ENCODE results near the gene PUM2. TPM values are rescaled to one million over a fixed set of nuclear protein-coding genes. Genes with fewer than 3 reads are reported as not detected.
"Not testable (repeated sequence)": the region's sequence is repeated elsewhere in the genome, so short reads cannot be mapped to it uniquely, and the experiment has no call there.

PUM2 gene
- 130 TPM for total RNA-seq

- intact Hi-C loops (cut with DNase I): no loop called here
- DNase-seq (ENCODE audit: low spot score) (peak; percentile 94), ATAC-seq (peak; percentile 97)
Observed at GRCh38 chr2:20350753-20351554, at the start of gene PUM2. TSS of gene PUM2 (minus strand) at chr2:20350844. CDS start at chr2:20327360, 23,484 bp downstream.

GRCh38 chr2:20400306-20400705 lies 49.7 kb upstream of the PUM2 start:
- ATAC-seq (no peak), DNase-seq (ENCODE audit: low spot score) (peak; percentile 23)
- intact Hi-C loops (cut with DNase I): no loop called here

- DNase-seq (ENCODE audit: low spot score) (no peak), ATAC-seq (no peak)
- intact Hi-C loops (cut with DNase I): no loop called here
Observed at GRCh38 chr2:20398956-20399567, 48.4 kb upstream of the PUM2 start.

- ATAC-seq: no peak
- intact Hi-C loops (cut with DNase I): no loop called here
- no peak for DNase-seq (ENCODE audit: low spot score)
Observed at GRCh38 chr2:20397811-20398447, 47.3 kb upstream of the PUM2 start.

- intact Hi-C loops (cut with DNase I): no loop called here
- no peak for ATAC-seq
Observed at GRCh38 chr2:20396356-20397000, 45.8 kb upstream of the PUM2 start.

GRCh38 chr2:20393986-20394385 lies 43.3 kb upstream of the PUM2 start:
- no peak for ATAC-seq
- peak; percentile 26 for DNase-seq (ENCODE audit: low spot score)
- intact Hi-C loops (cut with DNase I): no loop called here

More at GRCh38 chr2:20396356-20397000, 45.8 kb upstream of the PUM2 start:
- no peak for DNase-seq (ENCODE audit: low spot score)

- no peak for DNase-seq (ENCODE audit: low spot score)
- ATAC-seq: no peak
- intact Hi-C loops (cut with DNase I): no loop called here
Observed at GRCh38 chr2:20391951-20392699, 41.5 kb upstream of the PUM2 start.

GRCh38 chr2:20390524-20391123 lies 40.0 kb upstream of the PUM2 start:
- DNase-seq (ENCODE audit: low spot score) (no peak), ATAC-seq (no peak)
- intact Hi-C loops (cut with DNase I): no loop called here

GRCh38 chr2:20384953-20385352 lies 34.3 kb upstream of the PUM2 start:
- DNase-seq (ENCODE audit: low spot score) (no peak), ATAC-seq (no peak)
- intact Hi-C loops (cut with DNase I): loop anchor here (10.0 kb wide), 1 partner anchor 260 kb away; no protein-coding TSS in a partner anchor

GRCh38 chr2:20382965-20383810 lies 32.5 kb upstream of the PUM2 start:
- intact Hi-C loops (cut with DNase I): loop anchor here (10.0 kb wide), 1 partner anchor 262 kb away; no protein-coding TSS in a partner anchor
- DNase-seq (ENCODE audit: low spot score) (no peak), ATAC-seq (no peak)

- peak; percentile 70 for ATAC-seq
- no peak for DNase-seq (ENCODE audit: low spot score)
- intact Hi-C loops (cut with DNase I): loop anchor here (10.0 kb wide), 1 partner anchor 263 kb away; no protein-coding TSS in a partner anchor
Observed at GRCh38 chr2:20381457-20381856, 30.8 kb upstream of the PUM2 start.

- DNase-seq (ENCODE audit: low spot score): peak; percentile 86
- ATAC-seq: peak; percentile 95
- intact Hi-C loops (cut with DNase I): no loop called here
Observed at GRCh38 chr2:20378891-20379519, 28.4 kb upstream of the PUM2 start.

- ATAC-seq (no peak), DNase-seq (ENCODE audit: low spot score) (peak; percentile 37)
- intact Hi-C loops (cut with DNase I): no loop called here
Observed at GRCh38 chr2:20378341-20378740, 27.7 kb upstream of the PUM2 start.

GRCh38 chr2:20377741-20378140 lies 27.1 kb upstream of the PUM2 start:
- ATAC-seq (no peak), DNase-seq (ENCODE audit: low spot score) (no peak)
- intact Hi-C loops (cut with DNase I): no loop called here

GRCh38 chr2:20374982-20375381 lies 24.3 kb upstream of the PUM2 start:
- ATAC-seq; intact Hi-C loops (cut with DNase I); DNase-seq (ENCODE audit: low spot score): not testable (repeated sequence)

GRCh38 chr2:20372896-20373640 lies 22.4 kb upstream of the PUM2 start:
- ATAC-seq (no peak), DNase-seq (ENCODE audit: low spot score) (no peak)
- intact Hi-C loops (cut with DNase I): no loop called here

All from sciatic nerve (tissue), 2 donors.